NOMO-1 treated with dmso at 0.1 percent for 144 hours (cell line): ENCODE results near the gene TNFRSF1B.

Experiments
- DNase-seq: peaks from one replicate; lab custom pipeline; 2025; ENCODE audit not compliant: unreplicated experiment; lab: John Stamatoyannopoulos, UW

The TNFRSF1B gene

DNA sequence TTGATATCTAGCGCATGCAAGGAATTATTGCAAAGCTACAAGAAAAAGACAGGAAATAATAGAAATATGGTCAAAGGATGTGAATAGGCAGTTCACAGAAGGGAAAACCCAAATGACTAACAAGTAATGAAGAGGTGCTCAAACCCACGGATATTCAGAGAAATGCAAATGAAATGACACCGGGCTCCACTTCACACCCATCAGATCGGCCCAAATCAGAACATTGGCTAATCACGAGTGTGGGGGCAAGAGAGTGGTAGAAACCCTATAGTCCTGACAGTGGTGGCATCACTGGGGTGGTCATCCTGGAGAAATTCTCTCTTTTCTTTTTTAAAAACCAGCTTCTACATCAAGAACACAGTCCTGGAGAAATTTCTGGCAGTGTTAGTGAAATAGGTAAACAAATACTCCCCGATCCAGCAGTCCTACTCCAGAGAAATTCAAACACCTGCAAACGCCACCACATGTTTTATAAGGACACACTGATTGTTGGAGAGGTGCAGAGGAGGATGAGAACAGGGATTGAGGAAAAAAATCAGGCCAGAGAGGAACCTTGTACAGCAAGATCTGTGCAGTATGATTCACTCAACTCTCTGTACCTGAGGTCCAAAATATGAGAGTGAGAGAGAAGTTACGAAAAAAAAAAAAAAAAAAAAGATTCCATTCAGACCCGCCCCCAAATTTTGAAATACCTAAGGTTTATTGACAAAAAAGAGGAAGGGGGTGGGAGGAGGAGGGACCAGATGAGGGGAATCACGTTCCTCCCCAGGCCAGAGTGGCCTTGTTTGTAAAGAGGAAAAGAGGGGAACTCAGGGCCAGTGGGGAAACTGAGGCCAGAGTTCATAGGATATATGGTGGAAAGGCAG lies 9.2 kb upstream of the TNFRSF1B start:
- DNase-seq = peak; percentile 79

DNA sequence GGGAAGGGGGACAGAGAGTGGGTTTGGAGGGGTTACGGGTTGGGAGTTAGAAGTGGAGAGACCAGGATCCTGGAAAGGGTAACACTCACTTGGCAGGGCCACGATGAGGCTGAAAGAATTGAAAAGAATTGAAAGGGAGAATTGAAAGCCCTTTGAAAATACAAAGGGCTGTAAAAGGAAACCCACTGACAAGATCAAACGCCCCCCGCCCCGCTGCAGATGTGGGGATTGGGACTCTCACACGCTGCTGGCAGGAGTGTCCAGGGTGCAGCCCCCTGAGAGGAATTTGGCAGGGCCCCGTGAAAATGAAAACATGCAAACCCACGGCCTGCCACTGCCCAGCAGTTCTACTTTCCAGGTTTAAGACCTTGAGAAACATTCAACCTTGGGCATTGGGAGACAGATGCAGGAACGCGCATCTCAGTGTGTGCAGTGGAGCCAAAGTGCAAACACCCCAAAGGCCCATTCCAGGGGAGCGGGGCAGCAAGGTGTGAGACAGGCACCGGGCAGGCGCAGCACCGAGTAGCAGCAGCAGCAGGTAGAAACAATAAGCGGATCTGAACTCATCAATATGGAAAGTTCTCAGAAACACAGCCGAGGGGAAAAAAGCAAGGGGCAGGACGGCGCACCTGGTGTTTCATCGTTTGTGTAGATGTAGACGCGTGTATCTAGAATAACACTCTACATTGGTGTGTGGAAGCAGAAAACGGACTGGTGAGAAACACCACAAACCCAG lies 8.3 kb upstream of the TNFRSF1B start:
- DNase-seq = no peak

DNA sequence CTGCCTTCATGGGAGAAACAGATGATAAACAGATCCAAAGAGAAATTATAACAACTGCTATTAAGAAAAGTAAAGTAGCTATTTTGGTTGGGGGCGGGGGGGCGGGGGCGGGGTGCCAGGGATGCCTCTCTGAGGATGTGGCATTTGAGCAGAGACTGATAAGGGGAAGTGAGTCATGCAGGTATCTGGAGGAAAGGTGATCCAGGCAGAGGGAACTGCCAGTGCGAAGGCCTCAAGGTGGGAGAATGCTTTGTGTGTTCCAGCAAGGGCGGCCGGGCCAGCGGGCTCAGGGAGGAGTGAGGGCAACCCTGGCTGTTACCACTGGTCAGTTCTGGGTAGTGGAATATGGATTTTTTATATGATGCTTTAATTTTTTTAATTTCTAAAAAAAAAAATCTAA lies 7.0 kb upstream of the TNFRSF1B start:
- DNase-seq = no peak

DNA sequence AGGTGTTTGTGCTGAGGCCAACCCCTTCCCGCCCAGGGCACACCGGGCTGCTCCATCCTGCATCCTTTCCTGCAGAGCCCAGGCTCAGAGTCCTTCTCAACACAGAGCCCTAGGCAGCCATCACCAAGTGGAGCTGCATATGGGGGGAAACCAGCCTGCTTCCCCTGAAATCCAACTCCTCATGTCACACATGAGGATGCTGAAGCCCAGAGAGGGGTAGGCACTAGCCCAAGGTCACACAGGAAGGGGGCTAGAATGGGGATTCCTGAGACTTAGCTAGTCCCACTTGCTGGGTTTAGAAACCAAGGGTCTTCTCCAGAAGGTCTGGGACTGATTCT lies 5.5 kb upstream of the TNFRSF1B start:
- DNase-seq = no peak

DNA sequence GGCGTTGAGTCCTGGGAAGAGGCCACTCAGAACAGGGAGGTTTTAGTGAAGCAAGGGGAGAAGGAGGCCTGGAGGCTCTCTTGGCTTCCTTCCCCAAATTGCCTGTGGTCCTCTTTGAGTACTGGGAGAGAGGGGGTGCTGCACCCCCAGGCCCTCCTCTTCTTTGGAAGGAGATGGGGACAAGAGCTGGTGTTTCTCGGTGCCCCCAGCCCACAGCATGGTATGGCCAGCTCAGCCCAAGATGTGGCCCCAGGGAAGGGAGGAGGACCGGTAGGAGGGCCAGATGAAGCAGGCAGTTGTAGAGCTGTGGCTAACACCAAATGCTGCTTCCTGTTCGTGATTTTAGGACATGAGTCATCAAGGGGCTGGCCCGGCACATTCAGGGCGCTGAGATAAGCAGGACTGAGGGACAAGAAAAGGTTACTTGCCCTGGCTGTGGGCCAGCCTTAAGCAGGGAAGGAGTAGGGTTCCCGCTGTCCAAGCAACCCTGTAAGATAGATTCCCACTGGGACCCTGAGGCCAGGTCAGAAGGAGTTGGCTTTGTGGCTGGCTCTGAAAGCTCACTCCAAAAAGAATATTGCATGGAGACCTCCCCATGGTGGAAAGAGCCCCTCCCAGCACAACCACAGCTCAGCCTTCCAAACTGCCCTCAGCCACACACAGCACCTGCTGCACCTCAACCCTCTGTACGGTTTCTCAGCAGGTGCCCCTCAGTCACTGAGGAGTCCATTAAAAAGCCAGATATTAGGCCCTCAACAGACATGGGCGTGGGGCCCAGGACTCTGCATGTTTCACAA lies 4.9 kb upstream of the TNFRSF1B start:
- peak; percentile 84 for DNase-seq

DNA sequence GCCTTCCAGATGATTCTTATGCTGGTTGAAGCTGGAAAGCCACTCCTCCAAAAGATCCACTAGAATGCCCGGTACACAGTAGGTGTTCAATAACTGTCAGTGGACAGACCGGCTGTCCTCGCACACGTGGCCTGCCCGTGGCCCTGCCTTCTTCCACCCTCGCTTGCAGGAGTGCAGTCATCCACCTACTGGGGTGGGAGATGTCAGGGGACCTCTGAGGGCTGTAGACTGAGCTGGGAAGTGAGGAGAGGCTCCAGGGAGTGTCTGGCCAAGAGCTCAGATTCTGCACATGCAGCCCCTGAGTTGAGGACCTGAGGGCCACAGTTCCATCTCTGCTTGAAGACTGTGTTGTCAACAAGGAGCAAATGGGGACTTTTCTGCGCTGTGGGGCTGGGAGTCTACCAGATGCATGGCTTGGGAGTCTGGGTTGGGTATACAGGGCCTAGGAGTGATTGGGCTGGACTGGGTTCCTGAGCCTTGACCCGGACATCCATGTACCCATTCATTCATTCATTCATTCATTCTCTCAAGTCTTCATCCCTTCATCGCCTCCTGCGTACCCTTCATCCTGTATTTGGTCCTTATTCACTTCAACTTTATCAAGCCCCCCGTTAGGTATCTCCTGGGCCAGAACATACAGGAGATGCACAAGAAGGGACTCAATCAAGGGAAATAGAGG lies 4.2 kb upstream of the TNFRSF1B start:
- DNase-seq = no peak

DNA sequence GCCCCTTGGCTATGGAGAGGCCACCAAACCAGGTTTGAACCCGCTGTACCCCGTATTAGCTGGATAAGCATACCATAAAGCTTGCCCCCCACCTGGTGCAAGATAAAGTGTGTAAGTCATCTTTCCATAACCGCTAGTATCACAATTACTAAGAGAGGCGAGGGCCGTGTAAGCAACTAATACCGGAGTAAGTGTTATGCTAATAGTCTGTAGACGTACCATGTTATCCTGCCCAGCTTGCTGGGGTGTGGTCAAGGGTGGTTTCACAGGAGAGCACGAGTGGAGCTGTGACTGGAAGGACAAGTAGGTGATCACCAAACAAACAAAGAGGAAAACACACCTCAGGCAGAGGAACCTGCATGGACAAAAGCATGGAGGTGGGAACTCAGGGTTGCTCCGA lies 3.6 kb upstream of the TNFRSF1B start:
- DNase-seq = no peak

DNA sequence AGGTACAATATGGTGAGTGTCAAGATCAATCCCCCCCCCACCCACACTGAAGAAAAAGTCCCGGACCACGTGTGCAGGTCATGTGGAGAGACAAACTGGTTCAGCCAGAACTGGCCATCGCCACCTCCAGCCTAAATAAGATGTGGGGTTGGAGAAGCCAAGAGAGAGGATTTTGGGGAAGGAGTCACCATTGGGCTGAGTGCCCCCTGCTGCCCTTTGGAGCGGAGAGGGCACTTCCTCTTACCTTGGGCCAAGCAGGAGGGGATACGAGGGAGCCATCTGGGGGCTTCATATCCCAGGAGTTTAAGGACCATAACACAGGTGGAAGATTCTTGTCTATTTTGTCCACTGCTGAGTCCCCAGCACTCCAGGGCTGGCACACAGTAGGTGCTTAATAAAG lies 2.6 kb upstream of the TNFRSF1B start:
- DNase-seq = no peak

DNA sequence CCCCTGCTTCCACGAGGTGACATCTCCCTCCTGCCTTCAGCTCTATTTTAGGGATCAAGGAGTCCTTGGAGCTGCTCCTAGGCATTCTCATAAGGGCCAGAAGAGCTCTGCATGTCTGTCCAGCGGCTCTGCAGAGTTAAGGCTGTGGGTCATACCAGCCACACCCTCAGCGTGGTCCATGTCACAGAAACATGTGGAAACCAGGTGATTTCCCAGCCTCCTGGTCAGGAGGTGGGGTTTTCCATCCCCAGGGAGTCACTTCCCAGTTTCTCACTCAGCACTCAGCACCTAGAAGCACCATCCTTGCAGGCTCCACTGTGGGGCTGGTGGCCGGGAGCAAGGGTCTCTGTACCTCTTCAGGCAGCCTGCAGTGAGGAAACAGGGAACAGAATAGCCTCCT lies 1.4 kb upstream of the TNFRSF1B start:
- no peak for DNase-seq

DNA sequence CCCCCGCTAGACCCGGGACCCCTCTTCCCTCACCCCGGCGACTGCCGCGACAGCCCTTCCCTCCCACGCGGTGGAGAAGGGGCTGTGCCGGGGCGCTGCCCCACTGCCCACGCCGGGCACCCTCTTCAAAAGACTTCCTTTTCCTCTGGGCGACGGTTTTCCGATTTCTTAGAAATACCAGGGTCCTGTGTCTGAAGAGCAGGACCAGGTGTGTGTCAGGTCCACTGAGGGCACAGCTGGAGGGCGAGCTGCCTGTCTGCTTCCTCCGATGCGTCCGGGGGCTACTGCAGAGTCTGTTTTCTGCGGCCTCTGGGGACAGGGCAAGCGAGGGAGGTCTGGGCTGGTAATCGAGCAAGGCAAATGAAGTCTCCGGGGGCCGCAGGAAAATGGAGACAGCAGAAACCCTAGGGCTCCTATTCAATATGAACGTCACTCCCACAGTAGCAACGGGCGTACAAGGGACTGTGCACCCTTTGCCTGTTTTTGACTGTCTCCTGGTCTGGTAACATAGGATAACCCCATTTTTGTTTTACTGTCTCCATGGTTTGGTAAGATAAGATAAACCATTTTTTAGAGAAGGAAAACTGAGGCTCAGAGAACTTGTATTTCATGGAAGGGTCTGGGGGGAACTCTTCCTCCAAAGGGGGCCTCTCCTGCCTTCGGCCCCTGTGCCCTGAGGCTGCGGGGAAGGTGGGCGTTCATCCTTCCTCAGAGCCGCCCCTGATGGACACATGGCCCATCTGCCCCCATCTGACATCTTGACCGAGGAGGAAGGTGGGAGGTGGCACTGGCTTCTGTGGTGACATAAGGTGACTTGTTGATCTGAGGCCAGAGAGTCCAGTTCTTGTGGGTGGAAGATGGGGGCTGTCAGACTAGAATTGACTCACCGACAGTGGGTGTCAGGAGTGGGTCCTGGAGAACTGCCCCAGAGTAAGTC lies 970 bp downstream of the TNFRSF1B start:
- DNase-seq = no peak

DNA sequence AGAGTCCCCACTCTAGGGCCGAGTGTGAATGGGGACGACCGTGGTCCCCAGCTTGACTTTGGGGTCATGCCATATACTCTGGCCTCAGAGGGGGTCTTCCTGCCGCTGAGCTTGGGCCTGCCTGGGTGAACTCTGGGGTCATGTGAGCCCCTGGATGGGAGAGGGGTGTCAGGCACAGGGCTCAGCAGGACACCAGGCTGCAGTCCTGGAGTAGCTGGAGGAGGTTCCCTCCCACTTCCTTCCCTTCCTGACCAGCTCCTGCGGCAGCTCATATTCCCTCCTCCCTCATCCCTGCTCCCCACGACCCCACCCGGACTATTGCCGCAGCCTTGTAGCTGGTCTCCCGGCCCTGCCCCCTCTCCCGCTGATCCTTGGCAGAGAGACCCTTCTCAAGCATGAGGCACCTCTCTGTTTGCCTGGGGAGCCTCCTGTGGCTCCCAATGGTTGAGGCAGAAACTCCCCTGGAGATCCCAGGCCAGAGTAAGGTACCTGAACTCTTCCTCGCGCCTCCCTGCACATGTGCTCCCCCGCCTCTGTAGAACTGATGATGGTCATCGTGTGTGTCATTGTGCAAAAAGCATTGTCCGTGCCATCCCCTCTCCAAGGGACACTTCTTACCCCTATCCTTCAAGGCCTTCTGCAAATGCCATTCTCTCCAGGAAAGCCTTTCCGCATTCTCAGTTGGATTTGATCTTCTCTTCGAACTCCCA lies 1.8 kb downstream of the TNFRSF1B start:
- DNase-seq = no peak

DNA sequence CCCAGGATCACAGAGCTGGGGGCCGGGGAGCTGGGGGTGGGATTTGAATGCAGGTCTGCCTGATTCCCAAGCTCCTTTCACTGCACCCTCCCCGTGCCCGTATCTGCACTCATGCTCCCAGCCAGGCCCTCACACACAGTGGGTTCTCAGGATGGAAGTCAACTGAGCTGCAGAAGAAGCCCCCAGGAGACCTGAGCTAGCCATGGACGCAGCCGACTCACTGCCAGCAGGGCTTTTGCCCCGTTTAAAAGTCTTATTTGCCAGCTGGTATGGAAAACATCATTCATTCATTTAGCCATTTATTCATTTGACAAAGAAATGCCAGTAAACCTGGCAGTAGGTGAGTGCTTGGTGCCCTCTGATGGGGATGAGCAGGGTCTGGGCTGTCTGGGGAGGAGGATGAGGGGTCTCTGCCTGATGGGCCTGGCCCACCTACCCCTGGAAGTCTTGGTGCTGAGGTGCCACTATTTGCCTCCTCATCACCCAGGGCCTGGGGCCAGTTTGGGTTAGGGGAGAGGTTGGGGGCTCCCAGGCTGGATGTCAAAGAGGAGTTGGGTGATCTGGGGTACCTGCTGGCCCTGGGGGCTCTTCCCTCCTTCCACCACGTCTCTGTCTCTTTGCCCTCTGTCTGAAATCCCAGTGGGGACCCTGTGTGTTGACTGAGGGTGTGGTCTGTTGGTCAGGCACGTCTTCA lies 2.8 kb downstream of the TNFRSF1B start:
- no peak for DNase-seq

DNA sequence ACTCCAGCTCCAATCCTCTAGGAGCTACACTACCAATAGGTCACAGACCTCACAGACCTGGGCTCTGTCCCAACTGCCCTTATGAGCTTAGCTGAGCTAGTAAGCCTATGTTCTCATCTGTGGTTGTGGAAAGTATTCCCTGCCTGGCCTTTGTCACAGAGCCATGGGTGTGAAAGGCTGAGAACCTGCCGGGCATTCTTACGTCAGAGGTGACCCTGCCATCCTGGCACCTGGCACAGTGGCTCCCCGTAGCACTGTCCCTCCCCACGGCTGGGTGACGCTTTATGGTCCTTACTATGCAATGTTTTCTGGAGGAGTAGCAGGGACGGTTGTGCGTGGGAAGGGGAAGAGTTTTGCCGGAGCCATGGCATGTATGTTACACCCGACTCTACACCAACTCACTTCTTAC lies 3.5 kb downstream of the TNFRSF1B start:
- no peak for DNase-seq

DNA sequence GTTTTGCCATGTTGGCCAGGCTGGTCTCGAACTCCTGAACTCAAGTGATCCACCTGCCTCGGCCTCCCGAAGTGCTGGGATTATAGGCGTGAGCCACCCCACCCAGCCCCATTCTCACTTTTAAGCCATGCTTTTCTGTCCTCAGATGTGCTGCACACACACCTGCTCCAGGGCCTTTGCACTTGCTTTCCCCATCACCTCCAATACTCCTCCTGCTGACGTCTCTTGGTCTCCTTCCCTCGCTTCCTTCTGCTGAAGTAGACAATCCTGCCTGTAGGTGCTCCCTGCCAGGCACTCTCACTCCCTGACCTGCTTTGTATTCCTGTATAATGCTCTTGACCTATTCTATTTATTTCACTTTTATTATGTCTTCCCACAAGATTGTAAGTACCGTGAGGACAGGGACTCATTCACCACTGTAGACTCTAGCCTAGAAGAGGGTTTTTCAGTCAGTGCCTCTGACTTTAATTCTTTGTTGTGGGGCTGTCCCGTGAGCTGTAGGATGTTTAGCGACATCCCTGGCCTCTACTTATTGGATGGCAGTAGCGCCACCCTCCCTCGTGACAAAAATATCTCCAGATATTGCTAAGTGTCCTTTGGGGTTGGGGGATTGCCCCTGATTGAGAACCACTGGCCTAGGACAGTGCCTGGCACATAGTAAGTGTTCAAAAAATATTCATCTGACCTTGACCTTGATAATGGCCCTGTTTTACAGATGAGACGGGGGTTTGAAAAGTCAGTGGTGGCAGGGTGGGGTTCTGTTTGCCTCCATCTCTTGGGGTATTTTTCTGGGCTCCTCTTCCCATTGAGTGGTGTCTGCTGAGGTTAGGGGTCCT lies 4.6 kb downstream of the TNFRSF1B start:
- no peak for DNase-seq

DNA sequence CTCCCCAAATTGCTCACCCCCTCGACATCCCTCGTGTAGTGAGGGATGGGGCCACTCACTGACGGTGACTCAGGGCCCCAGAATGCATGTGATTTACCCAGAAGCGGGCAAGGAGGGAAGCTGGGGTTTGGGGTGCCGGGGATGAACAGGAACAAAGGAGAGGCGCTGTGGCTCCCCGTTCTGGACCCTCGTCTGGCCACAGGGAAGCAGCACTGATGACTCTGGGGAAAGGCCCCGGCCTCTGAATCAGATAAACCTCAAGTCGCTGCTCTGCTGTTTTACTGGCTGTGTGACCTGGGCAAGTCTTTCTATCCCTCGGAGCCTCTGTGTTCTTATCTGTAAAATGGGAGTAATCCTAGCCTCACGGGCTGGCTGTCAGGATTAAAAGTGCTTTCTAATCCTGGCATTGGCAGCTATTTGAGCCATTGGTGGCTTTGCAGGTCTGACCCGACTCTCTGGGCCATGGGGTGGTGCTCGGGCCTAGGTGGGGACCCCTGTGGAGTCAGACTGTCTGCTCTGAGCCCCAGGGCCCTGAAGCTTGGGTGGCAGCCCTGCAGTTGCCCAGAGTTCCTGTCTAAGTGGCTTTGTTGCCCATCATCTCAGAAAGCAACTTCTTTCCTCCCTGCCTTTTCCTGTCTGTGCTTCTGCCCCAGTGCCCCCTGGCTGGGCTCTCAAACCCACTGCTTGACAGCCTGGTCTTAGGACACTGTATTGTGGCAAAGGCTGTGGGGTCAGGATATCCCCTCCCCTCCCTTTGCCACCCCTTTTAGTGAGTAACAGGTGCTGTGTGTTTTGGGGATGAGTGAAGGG lies 5.5 kb downstream of the TNFRSF1B start:
- DNase-seq = no peak

DNA sequence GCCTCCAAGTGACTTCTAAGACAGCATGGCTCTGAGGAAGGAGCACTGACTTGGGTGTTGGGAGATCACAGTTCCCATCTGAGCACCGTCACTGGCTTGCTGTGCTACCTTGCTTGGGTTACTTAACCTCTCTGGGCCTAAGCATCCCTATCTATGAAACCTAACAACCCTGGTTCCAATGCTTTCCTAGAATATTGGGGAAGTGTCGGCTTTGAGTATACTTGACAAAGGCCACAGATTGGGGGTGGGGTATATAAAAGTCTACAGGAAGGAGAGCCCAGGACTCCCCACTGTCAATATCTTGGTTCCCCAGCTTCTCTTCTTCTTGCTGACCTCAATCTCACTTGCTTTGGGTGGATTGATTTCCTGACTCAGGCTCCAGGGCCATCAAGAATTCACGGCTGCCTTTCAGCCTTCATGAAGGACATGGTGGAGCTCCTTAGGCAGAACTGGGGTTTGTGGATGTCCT lies 6.3 kb downstream of the TNFRSF1B start:
- DNase-seq = no peak

DNA sequence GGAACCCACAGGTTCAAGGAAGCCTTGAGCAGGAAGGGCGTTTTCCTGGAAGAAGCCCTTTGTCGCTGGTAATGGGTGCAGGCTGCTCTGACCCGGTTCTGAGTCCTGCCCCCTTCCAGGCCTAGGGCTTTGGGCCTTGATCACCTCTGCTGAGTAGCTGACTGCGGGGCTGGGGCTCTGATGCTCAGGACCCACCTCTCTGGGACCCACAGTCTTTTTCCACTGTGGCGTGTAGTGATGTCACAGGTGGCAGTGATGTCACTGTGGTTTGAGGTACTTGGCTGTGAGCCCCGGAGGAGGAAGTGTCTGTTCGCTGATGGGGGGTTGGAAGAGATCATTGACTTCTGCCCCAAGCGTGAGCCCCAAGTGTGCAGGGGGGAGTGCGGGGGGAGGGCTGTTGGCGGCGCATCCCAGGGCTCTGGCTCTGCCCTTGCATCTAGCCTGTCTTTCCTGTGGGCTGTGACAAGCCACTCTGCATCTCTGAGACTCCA lies 6.9 kb downstream of the TNFRSF1B start:
- DNase-seq = peak; percentile 41
